Measurements from ENCODE around the gene PSME3.

GRCh38 chr17:42857389-42857788, 24.2 kb downstream of the PSME3 start:
- no peak for TF ChIP-seq CTCF (IDR thresholded peaks at IDR 0.05)
- TF ChIP-seq POLR2A (IDR thresholded peaks at IDR 0.05) = no peak
